Measurements from ENCODE around the gene PARD3.

DNA sequence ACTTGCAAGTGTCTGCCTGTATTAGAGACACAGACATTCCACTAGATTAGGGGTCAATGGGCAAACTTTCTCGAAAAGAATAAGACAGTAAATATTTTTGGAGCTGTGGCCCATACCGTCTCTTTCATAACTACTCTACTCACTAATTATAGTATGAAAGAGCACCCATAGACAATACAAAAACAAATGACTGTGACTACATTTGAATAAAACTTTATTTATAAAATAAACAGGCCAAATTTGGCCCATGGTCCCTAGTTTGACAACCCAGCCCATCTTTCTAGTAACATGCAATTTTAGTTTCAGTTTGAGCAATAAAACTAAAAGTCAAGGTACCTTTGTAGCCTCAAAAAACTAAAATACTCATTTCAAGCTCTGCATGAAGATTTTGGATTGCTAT, 294.6 kb downstream of the PARD3 start:
- no peak for TF ChIP-seq EZH2phosphoT487 (IDR thresholded peaks at IDR 0.05; ENCODE audit: insufficient read depth, low read depth)
- no peak for TF ChIP-seq EZH2 (IDR thresholded peaks at IDR 0.05; ENCODE audit: insufficient read depth, poor library complexity, severe bottlenecking)
